AG04449 (cell line): ENCODE data around the gene NTNG2.

Experiments used
- CTCF ChIA-PET: fragments of 350-600 bp; formaldehyde crosslinking; extraction: SDS; loops from one replicate; lab custom pipeline; 2021; ENCODE audit warnings: antibody characterized with exemption; lab: Yijun Ruan, JAX
- POLR2A ChIA-PET: fragments of 400-600, 350-600 bp; formaldehyde crosslinking; extraction: SDS; loops from one replicate; lab custom pipeline; 2020; ENCODE audit warnings: antibody characterized with exemption, inconsistent platforms; lab: Yijun Ruan, JAX
- DNase-seq: peaks from one replicate; pipeline ENCODE4 v3.0.0-alpha.2; 2010; ENCODE audit warnings: low read depth, low spot score
- H3K4me3 ChIP-seq: 2 replicates; pipeline ENCODE4 v1.5.1; 2011; ENCODE audit warnings: low read depth, mild to moderate bottlenecking, control low read depth, low read length
- TF ChIP-seq, protein P1 (sequence below): IDR thresholded peaks from one replicate; pipeline ENCODE4 v1.5.1; 2011; ENCODE audit warnings: mild to moderate bottlenecking, moderate library complexity, low read length, control low read depth, inconsistent platforms; ENCODE audit not compliant: insufficient read depth; ENCODE audit errors: missing control alignments

The NTNG2 gene

GRCh38 chr9:132135456-132135855 lies 26.4 kb upstream of the NTNG2 start:
- no peak overlapping the region for H3K4me3 ChIP-seq
- TF ChIP-seq, protein P1, sequence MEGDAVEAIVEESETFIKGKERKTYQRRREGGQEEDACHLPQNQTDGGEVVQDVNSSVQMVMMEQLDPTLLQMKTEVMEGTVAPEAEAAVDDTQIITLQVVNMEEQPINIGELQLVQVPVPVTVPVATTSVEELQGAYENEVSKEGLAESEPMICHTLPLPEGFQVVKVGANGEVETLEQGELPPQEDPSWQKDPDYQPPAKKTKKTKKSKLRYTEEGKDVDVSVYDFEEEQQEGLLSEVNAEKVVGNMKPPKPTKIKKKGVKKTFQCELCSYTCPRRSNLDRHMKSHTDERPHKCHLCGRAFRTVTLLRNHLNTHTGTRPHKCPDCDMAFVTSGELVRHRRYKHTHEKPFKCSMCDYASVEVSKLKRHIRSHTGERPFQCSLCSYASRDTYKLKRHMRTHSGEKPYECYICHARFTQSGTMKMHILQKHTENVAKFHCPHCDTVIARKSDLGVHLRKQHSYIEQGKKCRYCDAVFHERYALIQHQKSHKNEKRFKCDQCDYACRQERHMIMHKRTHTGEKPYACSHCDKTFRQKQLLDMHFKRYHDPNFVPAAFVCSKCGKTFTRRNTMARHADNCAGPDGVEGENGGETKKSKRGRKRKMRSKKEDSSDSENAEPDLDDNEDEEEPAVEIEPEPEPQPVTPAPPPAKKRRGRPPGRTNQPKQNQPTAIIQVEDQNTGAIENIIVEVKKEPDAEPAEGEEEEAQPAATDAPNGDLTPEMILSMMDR: no peak
- DNase-seq: no peak
- CTCF ChIA-PET: no interaction called here
- POLR2A ChIA-PET: no interaction called here

GRCh38 chr9:132136151-132136780 lies 25.6 kb upstream of the NTNG2 start:
- POLR2A ChIA-PET: no interaction called here
- DNase-seq: no peak
- CTCF ChIA-PET: no interaction called here
- H3K4me3 ChIP-seq: no peak overlapping the region
- TF ChIP-seq, protein P1: no peak

GRCh38 chr9:132141344-132141947 lies 20.4 kb upstream of the NTNG2 start:
- ChIA-PET CTCF (no interaction called here), POLR2A (no interaction called here)
- H3K4me3 ChIP-seq: peak overlapping the region; percentile 18
- no peak for DNase-seq
- TF ChIP-seq, protein P1: no peak

DNA sequence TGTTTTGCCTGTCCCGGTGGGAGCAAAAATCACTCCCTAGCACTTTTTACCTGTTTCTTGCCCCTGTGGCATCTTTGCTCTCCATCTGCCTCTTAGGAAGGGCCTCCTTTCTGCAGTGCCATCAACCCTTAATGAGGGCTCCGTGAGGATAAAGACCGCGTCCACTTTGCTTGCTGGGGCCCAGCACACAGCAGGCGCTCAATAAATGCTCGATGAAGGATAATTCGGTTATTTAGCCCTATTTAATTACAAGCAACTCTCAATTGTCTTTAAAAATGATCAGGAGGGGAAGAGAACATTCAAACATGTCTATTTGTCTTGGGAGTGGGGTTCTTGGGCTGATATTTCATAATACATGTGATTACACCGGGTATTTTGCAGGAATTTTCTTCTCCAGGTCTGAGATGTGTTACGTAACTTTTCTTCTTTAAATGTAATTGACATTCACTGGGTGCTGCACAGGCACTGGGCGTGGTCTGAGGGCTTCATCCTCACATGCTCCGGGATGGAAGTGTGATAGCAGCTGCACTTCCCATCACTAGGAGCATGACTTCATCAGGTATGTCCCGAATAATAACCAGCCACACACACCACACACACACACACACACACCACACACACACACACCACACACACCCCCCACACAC lies 19.8 kb upstream of the NTNG2 start:
- TF ChIP-seq, protein P1: no peak
- CTCF ChIA-PET: no interaction called here
- DNase-seq: no peak
- POLR2A ChIA-PET: no interaction called here
- H3K4me3 ChIP-seq: no peak overlapping the region

DNA sequence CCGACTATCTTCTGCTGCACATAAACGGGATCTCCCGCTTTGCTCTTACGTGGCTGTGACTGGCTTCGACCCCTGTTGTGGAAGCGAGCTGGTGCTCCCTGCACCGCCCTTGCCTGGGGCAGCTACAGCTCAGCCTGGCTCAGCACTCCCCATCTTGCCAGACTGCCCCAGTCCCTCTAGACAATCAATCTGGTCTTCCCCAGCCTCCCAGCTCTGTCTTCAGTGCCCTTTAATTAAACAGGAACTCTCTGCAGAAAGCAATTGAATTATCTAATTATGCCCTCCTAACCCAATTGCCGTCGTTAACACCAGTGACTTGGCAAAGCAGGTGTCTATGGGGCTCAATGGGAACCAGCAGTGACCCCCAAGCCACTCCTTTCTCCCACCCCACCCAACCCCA lies 18.9 kb upstream of the NTNG2 start:
- no peak overlapping the region for H3K4me3 ChIP-seq
- ChIA-PET CTCF (no interaction called here), POLR2A (no interaction called here)
- no peak for DNase-seq
- TF ChIP-seq, protein P1: no peak

- POLR2A ChIA-PET: no interaction called here
- TF ChIP-seq, protein P1: no peak
- CTCF ChIA-PET: interaction anchor here (1.5 to 1.8 kb wide), 2 partner anchors 26 to 28 kb away, joined by 6 read pairs; no protein-coding TSS in a partner anchor
- H3K4me3 ChIP-seq: no peak overlapping the region
- DNase-seq: no peak
Observed at GRCh38 chr9:132143359-132143758, 18.5 kb upstream of the NTNG2 start.
